Measurements from ENCODE around the gene DYSF. TPM values are rescaled to one million over a fixed set of nuclear protein-coding genes. Genes with fewer than 3 reads are reported as not detected.
"Not testable (repeated sequence)": the region's sequence is repeated elsewhere in the genome, so short reads cannot be mapped to it uniquely, and the experiment has no call there.

DYSF gene
- polyA plus RNA-seq, 12 donors = 53.5 to 196 (median 112) TPM

- no peak for DNase-seq
Measured at GRCh38 chr2:71469403-71470398, 16.3 kb downstream of the DYSF start.

- no peak for DNase-seq
Measured at GRCh38 chr2:71471276-71471675, 17.9 kb downstream of the DYSF start.

DNA sequence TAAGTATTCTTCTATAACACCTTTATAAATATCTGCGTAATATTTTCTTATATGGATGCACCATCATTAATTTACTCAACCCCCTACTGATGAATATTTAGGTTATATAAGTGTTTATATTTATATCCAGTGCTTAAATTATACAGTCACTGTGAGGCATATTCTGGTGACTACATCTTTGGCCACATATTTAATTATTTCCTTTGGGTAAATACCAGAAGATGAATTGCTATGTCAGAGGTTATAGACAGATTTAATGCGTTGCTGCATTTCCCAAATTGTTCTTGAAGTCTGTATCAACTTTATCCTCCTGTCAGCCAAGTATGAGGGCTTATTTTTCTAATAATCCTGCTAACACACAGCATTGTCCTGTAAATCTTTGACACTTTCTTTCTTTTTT, 18.7 kb downstream of the DYSF start:
- DNase-seq = no peak

- no peak for DNase-seq
Measured at GRCh38 chr2:71473346-71474031, 20.1 kb downstream of the DYSF start.

GRCh38 chr2:71474116-71474743, 20.9 kb downstream of the DYSF start:
- no peak for DNase-seq

DNA sequence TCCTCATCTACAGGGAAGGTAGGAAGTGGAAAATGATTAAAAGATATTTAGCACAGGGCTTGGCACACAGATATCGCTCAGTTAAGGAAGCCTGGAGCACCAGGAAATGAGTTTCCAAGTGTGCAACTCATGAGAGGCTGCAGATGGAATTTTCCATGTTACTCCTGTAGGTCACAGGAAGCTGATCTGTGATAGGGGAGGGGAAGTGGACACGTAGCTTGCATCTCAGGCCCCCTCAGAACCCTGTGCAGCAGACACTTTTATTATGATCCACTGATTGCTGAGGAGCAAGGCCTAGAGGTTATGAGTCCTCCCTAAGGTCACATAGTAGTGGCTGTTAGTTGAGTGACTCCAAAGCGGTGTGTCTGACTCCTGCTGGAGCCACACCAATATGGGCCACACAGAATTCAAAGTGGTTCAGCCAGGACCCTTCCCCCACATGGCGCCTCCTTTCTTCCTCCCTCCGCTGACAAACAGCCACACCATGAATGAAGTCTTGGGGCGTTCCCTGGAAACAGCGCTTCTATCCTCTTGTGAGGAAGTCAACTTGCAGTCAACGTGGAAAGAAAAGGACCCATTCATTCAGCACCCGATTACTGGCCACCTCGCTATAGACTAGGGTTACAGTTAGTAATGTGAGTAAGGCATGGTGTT, 21.5 kb downstream of the DYSF start:
- DNase-seq = no peak

DNA sequence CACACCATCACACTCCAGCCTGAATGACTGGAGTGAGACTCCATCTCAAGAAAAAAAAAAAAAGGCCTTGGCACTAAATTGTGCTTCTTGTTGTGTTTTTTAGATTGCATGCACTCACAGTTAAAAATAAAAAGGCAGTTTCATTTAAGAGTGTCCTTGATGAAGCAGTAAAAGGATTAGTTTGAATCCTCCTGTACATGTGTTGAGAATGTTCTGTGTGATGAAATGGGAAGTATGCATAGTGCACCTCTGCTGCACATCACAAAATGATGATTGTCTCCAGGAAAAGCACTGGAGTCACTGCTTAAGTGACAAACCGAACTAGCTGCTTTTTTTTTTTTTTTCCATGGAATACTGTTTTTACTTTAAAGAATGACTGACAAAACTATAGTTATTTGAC, 23.1 kb downstream of the DYSF start:
- no peak for DNase-seq

DNA sequence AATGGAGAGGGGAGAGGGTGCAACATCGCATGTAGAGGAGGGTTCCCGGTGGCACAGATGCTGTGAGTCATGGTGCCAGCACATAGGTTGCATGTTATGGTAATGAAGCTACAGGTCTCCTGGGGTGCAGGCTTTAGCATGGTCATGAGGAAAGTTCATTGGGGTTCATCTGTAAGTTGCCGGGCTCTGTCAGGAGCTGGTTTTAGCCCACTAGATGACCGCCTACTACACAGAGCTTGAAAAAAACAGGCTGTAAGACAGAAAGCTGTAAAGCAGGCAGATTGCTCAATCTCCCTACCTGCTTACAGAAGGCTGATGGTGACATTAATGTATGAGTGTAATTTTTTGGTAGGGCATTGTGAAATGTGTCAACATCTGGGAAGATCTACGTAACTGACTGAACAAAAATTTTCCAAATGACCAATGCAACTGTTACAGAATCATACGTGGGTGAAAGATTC, 23.9 kb downstream of the DYSF start:
- no peak for DNase-seq

GRCh38 chr2:71478806-71479205, 25.4 kb downstream of the DYSF start:
- no peak for DNase-seq

DNA sequence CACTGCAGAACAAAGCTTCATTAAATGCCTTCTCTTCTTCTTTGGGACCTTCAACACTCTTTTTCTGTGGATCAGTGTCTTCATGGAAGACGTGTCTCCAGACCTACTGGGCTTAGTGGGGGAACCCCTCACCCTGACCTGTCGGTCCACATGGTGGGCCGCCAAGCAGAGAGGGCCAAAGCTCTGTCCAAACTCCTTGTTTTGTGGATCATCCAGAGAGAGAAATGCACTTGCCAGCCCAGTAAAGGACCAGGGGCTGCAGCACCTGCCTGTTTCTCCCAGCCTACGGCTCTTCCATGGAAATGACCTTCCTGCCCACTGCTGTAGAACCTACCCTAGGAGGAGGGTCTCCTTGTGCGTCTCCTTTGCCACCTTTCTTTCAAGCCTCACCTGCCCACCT, 25.9 kb downstream of the DYSF start:
- no peak for DNase-seq

DNA sequence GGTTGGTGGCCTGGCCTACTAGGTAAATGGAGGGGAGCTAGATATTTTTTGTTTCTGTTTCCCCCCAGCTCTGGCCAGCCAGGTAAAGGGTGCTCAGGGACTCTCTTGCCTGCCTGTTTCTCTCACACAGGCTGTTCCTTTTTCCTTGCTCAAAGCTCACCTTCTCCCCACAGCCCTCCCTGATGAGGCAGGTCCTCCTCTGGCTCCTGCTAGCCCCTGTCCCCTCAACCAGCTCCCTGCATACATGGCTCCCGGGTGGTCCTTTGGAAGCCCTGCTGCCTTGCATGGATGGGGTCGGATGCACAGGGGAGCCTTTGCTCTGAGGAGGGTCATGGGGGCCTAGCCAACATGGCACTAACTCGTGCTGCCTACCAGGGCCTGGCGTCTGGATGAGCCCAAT, 27.8 kb downstream of the DYSF start:
- no peak for DNase-seq

DNA sequence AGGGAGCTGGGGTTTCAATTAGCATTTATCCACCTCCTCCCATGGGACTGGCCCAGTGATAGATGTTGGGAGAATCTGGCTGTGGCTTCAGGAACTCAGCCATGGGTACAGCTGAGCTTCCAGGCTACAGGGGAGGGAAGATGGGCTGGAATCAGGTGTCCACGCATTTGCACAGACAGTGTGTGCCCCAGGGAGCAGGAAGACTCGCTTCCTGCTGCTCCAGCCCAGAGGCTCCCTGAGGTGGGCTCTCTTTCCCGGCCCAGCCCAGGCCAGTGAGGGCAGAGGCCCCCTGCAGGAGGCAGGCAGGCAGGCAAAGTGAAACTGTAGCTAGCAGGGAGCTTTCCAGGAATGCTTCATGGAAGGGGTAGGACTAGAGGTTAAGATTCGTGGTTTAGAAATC, 28.7 kb downstream of the DYSF start:
- no peak for DNase-seq

GRCh38 chr2:71483246-71483645, 29.9 kb downstream of the DYSF start:
- no peak for DNase-seq

- DNase-seq = no peak
Measured at GRCh38 chr2:71484354-71484753, 31.0 kb downstream of the DYSF start.

DNA sequence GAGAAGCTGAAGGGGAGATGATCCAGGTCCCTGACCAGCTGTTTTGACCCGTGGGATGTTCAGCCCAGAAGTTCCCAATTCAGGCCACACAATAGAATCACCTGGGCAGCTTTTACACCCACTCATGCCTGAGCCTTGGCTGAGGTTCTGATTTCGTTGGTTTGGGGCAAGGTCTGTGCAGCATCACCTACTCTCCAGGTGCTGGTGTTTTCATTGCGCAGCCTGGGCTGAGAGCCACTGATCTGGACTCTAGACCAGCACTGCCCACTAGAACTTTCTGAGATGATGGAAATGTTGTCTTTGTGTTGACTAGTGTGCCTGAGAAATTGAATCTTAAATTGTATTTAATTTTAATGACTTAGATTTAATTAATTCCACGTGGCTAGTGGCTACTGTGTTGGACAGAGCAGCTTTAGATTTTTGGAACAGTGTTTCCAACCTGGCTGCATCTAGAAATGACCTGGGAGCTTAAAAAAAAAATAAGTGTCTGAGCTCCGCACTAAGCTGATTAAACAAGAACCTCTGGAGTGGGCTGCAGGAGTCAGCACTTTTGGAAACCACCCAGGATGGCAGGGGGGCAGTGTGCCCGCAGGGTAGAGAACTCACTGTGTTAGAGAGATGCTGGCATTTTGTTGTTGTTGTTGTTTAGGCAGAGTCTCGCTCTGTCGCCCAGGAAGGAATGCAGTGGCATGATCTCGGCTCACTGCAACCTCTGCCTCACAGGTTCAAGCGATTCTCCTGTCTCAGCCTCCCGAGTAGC, 33.7 kb downstream of the DYSF start:
- DNase-seq = no peak

DNA sequence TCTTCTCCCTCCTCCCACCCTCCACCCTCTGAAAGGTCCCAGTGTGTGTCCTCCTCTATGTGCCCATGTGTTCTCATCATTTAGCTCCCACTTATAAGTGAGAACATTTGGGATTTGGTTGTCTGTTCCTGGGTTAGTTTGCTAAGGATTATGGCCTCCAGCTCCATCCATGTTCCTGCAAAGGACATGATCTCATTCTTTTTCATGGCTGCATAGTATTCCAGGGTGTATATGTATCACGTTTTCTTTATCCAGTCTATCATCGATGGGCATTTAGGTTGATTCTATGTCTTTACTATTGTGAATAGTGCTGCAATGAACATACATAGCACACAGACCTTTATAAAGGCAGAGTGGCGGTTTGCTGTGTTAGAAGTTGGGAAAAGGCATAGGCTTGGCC, 38.2 kb downstream of the DYSF start:
- DNase-seq = not testable (repeated sequence)

- DNase-seq = no peak
Measured at GRCh38 chr2:71492112-71492511, 38.8 kb downstream of the DYSF start.

GRCh38 chr2:71494091-71494490, 40.7 kb downstream of the DYSF start:
- no peak for DNase-seq

DNA sequence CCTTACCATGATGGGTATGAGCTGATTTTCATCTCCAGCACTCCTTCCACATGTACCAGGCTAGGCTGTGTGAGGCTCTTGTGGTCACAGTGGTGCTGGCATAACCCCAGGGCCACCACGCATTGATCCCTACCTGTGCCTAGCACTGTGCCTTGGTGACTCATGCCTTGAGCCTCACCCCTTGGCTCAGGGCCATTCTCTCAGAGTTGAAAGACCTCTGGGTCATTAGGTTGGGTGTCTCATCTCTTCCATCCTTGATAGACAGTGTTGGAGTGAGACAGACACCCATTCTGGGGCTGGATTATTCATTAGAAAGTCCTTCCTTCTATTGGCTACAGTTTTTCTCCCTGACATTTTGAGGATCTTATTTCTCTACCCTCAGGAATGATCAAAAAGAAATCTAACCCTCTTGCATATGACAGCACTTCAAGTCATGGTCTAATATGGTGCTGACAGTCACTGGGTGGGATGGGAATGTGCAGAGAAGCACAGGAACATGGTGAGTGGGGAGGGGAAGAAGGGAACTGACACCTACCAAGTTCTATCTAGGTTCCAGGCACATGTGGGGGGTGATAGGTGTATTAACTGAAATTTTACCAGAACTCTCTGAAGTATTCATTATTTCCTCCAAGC, 41.3 kb downstream of the DYSF start:
- DNase-seq = no peak

- no peak for DNase-seq
Measured at GRCh38 chr2:71496156-71496770, 42.9 kb downstream of the DYSF start.
